ENCODE data around the gene PDLIM3.
A peak's percentile ranks its signal among the peaks of the same experiment; 100 is the strongest.

PDLIM3 gene

DNA sequence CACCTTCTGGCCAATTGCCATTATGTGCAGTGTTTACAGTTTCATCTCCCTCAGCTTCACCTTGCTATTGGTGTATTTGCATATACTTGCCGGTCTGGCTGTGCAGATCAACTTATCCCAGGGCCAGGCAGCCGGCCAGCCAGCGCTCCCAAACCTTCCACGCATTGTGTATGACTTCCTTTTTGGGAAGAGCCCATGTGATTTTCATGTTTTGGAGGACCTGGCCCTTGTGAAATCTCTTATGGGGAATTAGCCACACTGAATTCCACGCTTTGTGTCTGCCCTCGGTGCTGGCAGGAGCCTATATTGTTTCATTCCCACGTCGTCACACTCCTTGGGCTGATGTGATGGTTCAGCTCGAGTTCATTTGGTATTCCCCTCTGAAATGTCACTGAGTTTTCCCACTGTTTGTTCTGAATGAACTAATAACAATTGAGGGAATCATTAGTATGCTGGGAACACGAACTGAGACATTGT lies 6.0 kb upstream of the PDLIM3 start:
- TF ChIP-seq, protein P1, sequence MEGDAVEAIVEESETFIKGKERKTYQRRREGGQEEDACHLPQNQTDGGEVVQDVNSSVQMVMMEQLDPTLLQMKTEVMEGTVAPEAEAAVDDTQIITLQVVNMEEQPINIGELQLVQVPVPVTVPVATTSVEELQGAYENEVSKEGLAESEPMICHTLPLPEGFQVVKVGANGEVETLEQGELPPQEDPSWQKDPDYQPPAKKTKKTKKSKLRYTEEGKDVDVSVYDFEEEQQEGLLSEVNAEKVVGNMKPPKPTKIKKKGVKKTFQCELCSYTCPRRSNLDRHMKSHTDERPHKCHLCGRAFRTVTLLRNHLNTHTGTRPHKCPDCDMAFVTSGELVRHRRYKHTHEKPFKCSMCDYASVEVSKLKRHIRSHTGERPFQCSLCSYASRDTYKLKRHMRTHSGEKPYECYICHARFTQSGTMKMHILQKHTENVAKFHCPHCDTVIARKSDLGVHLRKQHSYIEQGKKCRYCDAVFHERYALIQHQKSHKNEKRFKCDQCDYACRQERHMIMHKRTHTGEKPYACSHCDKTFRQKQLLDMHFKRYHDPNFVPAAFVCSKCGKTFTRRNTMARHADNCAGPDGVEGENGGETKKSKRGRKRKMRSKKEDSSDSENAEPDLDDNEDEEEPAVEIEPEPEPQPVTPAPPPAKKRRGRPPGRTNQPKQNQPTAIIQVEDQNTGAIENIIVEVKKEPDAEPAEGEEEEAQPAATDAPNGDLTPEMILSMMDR (IDR thresholded peaks at IDR 0.05; ENCODE audit: control insufficient read depth, insufficient read depth, low read depth, low read length, missing control alignments), result no peak
- no peak for DNase-seq (ENCODE audit: low read depth)
- no peak overlapping the region for H3K4me3 ChIP-seq (ENCODE audit: control insufficient read depth, low read depth, low read length)

DNA sequence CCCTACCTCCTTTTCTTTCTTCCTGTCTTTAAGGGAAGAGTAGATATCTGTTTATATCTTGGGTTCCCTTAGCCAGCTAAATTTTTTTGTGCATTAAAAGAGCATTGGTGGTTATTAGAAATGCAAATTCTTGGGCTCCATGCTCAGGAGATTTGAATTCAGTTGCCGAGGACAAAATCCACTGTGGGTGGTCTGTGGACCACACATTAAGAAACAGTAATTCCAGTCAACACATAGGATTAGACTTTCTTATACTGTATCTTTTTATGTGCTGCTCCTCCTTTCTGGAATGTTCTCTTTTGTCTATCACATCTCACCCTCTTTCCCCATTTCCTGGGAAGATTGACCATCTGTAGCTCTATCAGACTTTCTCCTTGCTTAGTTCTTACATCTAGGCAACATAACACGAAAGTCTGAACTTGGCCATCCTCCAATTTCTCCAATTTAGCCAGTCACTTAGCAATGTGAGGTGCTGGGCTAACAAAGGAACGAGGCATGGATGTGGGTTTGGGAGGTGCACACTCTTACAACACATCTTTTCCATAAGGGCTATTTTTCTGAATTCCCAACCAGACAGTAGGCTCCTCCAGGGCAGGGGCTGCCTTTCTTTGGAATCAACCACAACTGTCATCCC lies 5.3 kb upstream of the PDLIM3 start:
- no peak overlapping the region for H3K4me3 ChIP-seq (ENCODE audit: control insufficient read depth, low read depth, low read length)
- TF ChIP-seq, protein P1 (IDR thresholded peaks at IDR 0.05; ENCODE audit: control insufficient read depth, insufficient read depth, low read depth, low read length, missing control alignments), result no peak
- no peak for DNase-seq (ENCODE audit: low read depth)

DNA sequence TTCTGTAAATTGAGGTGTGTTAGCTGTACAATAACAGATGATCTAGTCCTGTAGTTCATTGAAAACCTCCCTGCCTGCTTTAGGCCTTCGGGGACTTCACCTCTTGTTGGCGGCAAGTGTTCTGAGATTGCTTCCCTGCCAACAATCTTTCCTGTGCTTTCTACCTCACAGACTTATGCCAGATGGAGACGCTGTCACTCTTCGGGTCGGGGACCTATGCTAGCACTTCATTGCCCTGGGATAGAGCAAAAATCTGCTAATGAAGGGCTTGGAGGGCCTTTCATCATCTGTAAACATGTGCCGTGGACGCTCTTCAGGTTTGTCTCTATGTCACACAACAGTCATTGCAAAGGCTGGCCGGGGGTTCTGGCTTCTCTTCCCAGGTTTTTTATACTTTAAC lies 4.7 kb upstream of the PDLIM3 start:
- DNase-seq (ENCODE audit: low read depth), result no peak
- TF ChIP-seq, protein P1 (IDR thresholded peaks at IDR 0.05; ENCODE audit: control insufficient read depth, insufficient read depth, low read depth, low read length, missing control alignments), result no peak
- H3K4me3 ChIP-seq (ENCODE audit: control insufficient read depth, low read depth, low read length), result no peak overlapping the region

DNA sequence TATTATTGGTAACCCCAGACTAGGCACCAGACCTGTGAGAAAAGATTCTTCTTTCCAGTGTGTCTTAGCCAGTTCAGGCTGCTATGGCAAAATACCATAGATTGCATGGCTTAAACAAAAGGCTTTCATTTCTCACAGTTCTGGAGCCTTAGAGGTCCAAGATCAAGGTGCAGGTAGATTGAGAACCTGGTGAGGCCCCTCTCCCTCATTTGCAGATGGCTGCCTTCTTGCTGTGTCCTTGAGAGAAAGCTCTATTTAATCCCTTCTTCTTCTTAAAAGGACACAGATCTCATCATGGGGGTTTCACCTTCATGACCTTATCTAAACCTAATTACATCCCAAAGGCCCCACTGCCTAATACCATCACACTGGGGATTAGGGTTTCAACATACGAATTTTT lies 3.5 kb upstream of the PDLIM3 start:
- TF ChIP-seq, protein P1 (IDR thresholded peaks at IDR 0.05; ENCODE audit: control insufficient read depth, insufficient read depth, low read depth, low read length, missing control alignments), result no peak
- H3K4me3 ChIP-seq (ENCODE audit: control insufficient read depth, low read depth, low read length), result no peak overlapping the region
- no peak for DNase-seq (ENCODE audit: low read depth)

DNA sequence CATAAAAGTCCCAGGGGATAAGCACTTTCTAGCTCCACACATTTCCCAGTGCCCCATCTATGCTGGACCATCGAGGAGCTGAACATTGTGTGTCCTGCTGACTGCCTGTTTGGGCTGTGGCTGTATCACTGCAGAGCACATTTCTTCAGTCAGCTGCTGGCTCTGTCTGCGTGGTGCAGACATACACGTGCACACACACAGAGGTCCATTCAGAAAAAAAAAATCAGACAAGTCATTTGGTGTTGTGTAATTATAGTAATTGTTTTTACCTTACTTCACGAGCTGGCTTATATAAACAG lies 1.1 kb upstream of the PDLIM3 start:
- DNase-seq (ENCODE audit: low read depth), result no peak
- H3K4me3 ChIP-seq (ENCODE audit: control insufficient read depth, low read depth, low read length), result no peak overlapping the region
- TF ChIP-seq, protein P1 (IDR thresholded peaks at IDR 0.05; ENCODE audit: control insufficient read depth, insufficient read depth, low read depth, low read length, missing control alignments), result no peak

DNA sequence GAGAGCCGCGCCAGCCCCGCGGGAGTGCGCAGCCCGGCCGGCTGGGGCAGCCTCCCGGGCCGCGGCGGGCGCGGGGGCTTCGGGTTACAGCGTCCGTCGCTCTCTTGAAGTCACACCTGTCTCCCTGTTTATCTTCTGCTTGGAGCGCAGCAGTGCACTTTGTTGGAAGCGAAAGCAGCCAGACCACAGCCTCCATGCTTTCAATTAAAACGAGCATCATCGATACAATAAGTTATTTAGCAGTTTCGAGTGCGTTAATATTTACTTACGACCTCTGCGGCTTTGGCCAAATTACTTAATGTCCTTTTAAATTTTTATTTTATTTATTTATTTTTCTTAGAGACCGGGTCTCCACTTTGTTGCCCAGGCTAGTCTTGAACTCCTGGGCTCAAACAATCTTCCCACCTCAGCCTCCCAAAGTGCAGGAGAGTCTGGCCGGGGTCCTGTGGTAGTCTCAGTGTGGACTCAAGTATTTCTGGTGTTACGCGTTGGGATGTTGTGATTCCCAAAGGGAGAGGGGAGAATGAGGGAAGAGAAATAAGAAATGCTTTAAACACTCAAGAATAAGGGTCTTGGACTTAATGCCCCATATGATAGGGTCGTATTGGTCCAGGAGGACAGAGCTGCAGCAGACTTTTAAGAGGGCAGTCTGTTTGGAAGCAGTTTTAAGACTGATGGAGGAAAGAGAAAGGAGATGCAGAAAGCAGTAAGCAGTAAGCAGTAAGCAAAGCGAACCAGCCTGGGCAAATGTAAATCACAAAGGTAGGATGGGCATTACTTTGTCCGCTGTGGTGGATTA lies 504 bp upstream of the PDLIM3 start:
- DNase-seq (ENCODE audit: low read depth), result no peak
- peak overlapping the region; percentile 70 for H3K4me3 ChIP-seq (ENCODE audit: control insufficient read depth, low read depth, low read length)
- TF ChIP-seq, protein P1 (IDR thresholded peaks at IDR 0.05; ENCODE audit: control insufficient read depth, insufficient read depth, low read depth, low read length, missing control alignments), result no peak

All from AG09309 (cell line).